Sciatic nerve (tissue), 2 donors: ENCODE measurements around the gene DUS4L. TPM values are rescaled to one million over a fixed set of nuclear protein-coding genes. Genes with fewer than 3 reads are reported as not detected.

Experiments used
- ATAC-seq: fragments of 200-7000 bp; cut with Tn5 transposase; one replicate; pipeline ENCODE4 v1.9.1; 2020; ENCODE audit warnings: mild to moderate bottlenecking, moderate library complexity
- DNase-seq: peaks from one replicate; pipeline ENCODE4 v3.0.0-alpha.2; 2020; ENCODE audit warnings: low spot score
- intact Hi-C: fragments of 100-400 bp; cut with DNase I; formaldehyde crosslinking; loops from one replicate; pipeline ENCODE4 v1.14.2; 2022
- total RNA-seq: library from RNA; stranded (reverse); fragmentation: NEBNext Ultra II Directional; extraction: Animal tissue kit (Norgen Biotek cat#: 25700); gene quantifications from one replicate; pipeline ENCODE4 v1.2.1, GENCODE V29; 2021
- donor health status: DM: no; HTN: no; CAD: no.
- donor health status: DM: no; HTN: no; CAD: no.

DUS4L gene
- total RNA-seq, 1 donor from 2014 or later = 6.6 TPM

DNA sequence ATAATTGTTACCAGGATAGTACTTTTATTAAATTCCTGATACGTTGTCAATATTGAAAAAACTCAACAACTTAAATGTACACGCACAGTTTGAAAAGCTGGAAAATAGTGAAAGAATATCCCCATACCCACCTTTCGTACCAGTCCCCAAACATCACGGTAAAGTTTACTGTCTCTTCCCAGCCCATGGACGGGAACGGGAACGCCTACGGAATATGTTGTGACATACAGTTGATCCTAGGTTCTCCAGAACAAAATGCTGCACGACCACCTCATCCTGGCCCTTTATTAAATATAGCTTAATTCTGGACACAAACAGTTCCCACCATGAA lies 15.7 kb downstream of the DUS4L start:
- intact Hi-C loops = no loop called here

DNA sequence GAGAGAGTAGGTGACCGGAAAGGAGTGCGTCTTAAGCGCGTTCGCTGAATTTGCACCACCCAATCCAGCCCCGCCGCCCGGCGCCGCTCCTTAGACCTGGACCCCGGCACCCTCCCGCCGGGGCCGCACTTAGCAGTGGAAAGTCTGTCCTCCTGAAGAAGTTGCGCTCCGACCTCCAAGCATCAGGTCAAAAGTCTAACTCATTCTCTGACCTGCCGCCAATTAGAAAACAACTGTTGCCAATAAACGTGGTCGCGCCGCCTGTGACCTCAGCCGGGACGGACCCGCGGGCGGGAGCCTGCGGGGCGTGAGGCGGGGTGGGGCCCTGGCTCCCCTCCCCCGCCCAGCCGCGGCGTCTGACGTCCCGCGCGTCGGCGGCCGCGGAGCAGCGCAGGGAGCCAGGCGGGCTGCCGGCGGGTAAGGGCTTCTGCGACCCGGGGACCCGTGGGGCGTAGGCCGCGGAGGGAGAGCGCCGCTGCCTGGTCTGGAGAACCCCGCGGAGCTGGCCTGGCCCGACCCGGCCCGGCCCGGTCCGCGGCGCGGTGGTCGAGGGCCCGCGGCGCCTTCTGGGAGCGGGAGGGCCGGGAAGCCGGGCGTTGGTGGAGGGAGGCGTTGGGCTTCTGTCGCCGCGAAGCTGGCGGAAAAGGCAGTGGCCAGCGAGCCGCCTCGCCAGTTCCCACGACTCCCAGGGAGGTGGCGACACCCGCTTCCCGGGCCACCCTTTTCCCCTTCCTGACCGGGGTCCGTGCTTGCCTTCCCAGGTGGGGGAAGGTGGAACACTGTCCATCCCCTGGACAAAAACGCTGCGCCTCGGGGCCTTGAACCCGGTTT lies 16.3 kb downstream of the DUS4L start, which contains the start of gene BCAP29:
TSS of gene BCAP29 (plus strand) at position 362 of the 831 bp plus-strand sequence. CDS start 527 bp downstream, outside the sequence.
- peak; percentile 79 for DNase-seq
- intact Hi-C loops = no loop called here
- ATAC-seq = peak; percentile 92

More for the DNA sequence above, 15.7 kb downstream of the DUS4L start:
- DNase-seq (no peak), ATAC-seq (peak; percentile 18)

DNA sequence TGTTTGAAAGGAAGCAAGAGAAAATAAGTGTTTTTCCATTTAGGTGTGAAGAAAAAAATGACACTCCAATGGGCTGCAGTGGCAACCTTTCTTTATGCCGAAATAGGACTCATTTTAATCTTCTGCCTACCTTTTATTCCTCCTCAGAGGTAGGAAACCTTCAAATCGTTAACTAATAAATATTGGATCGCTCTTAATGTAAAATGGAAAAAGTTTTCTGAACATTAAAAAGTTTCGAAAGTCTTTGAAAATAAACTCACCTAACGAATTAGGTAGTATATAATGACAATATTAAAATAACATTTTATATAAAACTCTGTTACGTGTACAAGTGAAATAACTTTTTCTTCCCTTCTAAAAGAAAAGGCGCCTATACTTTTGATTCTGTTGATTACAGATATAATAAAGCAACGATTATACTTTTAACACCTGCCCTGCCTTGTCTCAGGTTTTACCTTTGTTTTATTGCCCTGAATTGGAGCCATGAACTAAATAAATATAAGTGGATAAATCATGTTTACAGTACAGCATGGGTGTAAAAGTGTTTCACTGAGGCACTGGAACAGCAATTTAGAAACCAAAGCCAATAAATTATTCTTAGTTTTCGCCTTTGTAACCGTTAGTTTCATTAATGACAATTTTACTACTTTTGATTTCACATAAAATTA lies 17.1 kb downstream of the DUS4L start:
- ATAC-seq = no peak
- no peak for DNase-seq
- intact Hi-C loops = no loop called here

DNA sequence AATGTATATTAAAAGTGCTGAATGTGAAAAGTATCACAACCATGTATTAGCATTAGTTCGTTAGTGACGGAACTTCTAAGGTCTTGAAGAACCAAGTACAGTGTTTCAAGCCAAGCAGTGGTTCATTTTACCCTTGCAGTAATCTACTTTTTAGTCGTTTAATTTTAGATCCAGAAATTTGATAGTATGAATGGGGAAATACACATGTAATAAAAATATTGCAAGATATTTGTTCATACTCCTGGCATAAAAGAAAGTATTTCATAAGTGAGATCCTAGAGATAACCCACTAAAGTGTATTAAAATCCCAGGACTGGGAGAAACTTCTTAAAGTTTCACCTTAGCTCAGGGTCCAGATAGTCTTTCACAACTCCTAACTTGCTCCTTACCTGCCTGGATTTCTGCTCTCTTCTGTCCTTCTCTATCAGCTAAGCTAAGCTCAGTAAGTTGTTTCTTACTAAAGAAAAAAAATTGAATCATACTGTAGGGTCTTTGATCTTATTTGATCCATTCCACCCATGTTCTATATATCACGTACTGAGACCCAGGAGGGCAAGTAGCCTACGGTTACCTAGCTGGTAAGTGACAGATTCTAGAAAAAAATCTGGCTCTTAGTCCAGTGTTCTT lies 17.7 kb downstream of the DUS4L start:
- peak; percentile 63 for ATAC-seq
- DNase-seq = no peak
- intact Hi-C loops = no loop called here

DNA sequence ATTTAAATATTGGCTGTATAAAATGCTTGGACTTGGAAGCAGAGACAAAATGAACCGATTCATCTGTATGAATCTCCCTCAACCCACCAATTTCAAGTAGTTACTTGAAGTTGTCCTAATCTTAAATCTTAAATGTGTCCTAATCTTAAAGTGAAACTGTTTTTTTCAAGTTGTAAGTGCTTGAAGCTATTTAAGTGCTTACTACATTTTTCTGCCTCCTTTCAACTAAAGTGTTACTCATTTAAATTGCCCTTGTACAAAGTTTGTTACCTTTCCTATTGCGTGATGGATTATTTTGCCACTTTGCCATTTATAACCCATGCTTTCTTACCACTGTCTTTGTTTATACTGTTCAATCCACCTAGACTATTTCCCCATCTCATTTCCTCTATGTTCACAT lies 19.1 kb downstream of the DUS4L start:
- intact Hi-C loops = no loop called here
- no peak for ATAC-seq
- DNase-seq = no peak

GRCh38 chr7:107584716-107585115 lies 20.9 kb downstream of the DUS4L start:
- intact Hi-C loops = no loop called here
- DNase-seq (no peak), ATAC-seq (no peak)

- intact Hi-C loops = no loop called here
- no peak for ATAC-seq
- DNase-seq = no peak
These were observed 24.9 kb downstream of the DUS4L start for GRCh38 chr7:107588529-107589130.

DNA sequence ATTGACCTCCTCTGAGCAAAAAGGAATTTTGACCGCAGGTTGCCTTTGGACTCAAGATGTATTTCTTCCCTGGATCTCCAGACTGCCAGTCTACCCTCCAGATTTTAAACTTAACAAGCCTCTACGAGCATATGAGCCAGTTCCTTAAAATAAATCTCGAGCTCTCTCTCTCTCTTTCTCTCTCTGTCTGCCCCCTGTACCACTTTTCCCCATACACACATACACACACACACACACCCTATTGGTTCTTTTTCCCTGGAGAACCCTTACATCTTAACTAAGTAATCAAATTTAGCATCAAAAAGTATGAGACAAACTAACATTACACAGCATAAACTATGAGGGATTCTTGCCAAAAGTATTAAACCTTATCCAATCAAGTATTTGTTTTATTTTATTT lies 27.6 kb downstream of the DUS4L start:
- no peak for ATAC-seq
- DNase-seq = no peak
- intact Hi-C loops = no loop called here

- DNase-seq (no peak), ATAC-seq (no peak)
- intact Hi-C loops = no loop called here
These were observed 28.7 kb downstream of the DUS4L start for GRCh38 chr7:107592361-107593024.

- DNase-seq = no peak
- intact Hi-C loops = no loop called here
- no peak for ATAC-seq
These were observed 29.2 kb downstream of the DUS4L start for GRCh38 chr7:107593025-107593410.

GRCh38 chr7:107594961-107595737 lies 31.4 kb downstream of the DUS4L start:
- DNase-seq (no peak), ATAC-seq (peak; percentile 92)
- intact Hi-C loops = no loop called here

DNA sequence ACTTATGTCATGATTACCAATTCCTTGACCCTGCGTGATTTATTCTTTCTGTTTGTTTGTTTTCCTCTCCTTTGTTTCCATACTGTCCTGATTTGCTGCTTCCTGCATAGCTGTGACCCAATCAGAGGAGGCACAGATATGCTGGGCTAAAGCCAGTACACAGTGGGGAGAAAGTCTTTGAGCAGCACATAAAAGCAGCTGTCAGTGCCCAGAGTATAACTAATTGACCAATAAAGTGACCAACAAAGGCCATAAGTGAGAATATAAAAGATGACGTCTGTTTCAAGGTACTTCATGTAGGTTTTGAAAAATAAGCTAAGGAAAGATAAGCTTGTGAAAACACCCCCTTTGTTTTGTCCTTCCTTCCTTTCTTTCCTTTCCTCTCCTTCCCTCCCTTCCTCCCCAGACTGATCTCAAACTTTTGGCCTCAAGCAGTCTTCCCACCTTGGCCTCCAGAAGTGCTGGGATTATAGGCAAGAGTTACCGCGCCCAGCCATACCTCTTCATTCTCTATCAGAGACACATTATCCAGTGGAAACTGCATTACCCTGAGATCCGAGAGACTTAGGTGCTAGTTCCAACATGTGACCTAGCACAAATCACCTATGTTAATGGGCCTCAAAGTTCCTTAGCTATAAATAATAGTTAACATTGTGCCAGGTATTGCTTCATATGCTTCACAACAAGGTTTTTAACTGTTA lies 33.3 kb downstream of the DUS4L start:
- intact Hi-C loops = no loop called here
- ATAC-seq (no peak), DNase-seq (no peak)

- no peak for DNase-seq
- intact Hi-C loops = no loop called here
- ATAC-seq = no peak
These were observed 33.8 kb downstream of the DUS4L start for GRCh38 chr7:107597582-107597916.

- DNase-seq = no peak
- no peak for ATAC-seq
- intact Hi-C loops = no loop called here
These were observed 34.2 kb downstream of the DUS4L start for GRCh38 chr7:107597953-107598352.

DNA sequence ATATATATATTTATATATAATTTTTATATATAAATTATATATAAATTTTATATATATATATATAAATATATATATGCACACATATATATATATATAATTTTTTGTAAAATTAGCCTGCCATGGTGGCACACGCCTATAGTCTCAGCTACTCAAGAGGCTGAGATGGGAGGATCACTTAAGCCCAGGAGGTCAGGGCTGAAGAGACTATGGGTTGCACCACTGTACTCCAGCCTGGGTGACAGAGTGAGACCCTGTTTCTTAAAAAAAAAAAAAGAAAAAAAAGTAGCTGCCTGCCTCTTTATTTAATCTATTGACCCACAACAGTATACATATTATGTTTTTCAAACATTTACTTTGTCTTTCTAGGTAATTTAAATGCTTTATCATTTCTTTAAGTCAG lies 35.5 kb downstream of the DUS4L start:
- DNase-seq = no peak
- no peak for ATAC-seq
- intact Hi-C loops = no loop called here

GRCh38 chr7:107600816-107601215 lies 37.0 kb downstream of the DUS4L start:
- DNase-seq (no peak), ATAC-seq (no peak)
- intact Hi-C loops = no loop called here

- ATAC-seq (no peak), DNase-seq (no peak)
- intact Hi-C loops = no loop called here
These were observed 41.5 kb downstream of the DUS4L start for GRCh38 chr7:107605218-107605815.

DNA sequence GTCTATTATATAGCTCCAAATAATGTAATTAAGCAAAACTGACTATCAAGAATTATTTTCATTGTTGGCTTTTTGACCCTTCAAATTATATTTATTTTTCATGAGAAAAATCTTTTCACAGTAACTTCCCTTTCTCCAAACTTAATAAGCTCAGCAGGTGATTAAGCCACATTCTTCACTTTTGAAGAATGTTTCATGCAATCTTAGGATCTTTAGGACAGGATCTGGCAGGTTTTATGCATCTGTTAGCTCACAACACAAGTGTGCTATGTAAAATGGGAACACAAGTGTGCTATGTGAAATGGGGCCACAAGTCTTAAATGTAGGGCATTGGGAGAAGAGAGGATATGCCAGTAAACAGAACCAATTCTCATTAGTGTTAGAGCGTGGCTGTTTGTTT lies 42.5 kb downstream of the DUS4L start:
- intact Hi-C loops = no loop called here
- ATAC-seq = no peak
- DNase-seq = no peak
